GM12801 (cell line): Measurements from ENCODE around the gene MRLN.

Source experiments
- CTCF ChIP-seq: IDR thresholded peaks from one replicate; pipeline ENCODE4 v1.5.1; 2011; ENCODE audit warnings: control low read depth; ENCODE audit not compliant: insufficient read length; ENCODE audit errors: extremely low read depth

Gene MRLN

GRCh38 chr10:59754951-59755350 lies 1.7 kb upstream of the MRLN start:
- TF ChIP-seq CTCF: no peak

GRCh38 chr10:59752278-59752940 lies 846 bp downstream of the MRLN start:
- TF ChIP-seq CTCF: no peak

- no peak for TF ChIP-seq CTCF
Measured at GRCh38 chr10:59750155-59750945, 2.9 kb downstream of the MRLN start.

- no peak for TF ChIP-seq CTCF
Measured at GRCh38 chr10:59748834-59749233, 4.4 kb downstream of the MRLN start.

- no peak for TF ChIP-seq CTCF
Measured at GRCh38 chr10:59745163-59745650, 8.0 kb downstream of the MRLN start.

GRCh38 chr10:59741583-59741982 lies 11.7 kb downstream of the MRLN start:
- TF ChIP-seq CTCF: no peak

- no peak for TF ChIP-seq CTCF
Measured at GRCh38 chr10:59741048-59741447, 12.2 kb downstream of the MRLN start.
